Measurements from ENCODE around the gene PCDHA1.

PCDHA1 gene

DNA sequence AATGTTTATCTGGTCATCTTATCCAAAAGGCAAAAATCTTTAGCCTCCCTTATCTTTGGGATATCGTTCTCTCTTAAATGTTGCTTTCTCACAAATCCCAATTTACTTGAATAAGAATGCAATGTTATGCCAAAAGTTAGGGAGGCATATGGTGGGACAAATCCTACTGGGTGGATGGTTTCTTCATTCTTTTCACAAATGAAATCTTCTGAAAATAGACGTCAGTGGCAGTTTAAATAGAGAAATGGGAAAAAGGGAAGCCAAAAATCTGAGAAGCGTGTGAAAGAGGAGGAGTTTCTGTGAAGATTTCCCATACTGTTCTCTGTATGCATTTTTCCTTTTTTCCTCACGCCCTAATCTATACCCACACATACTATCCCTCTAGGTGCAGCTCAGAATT, 137.7 kb downstream of the PCDHA1 start:
- no peak for DNase-seq (ENCODE audit: low read depth)

DNA sequence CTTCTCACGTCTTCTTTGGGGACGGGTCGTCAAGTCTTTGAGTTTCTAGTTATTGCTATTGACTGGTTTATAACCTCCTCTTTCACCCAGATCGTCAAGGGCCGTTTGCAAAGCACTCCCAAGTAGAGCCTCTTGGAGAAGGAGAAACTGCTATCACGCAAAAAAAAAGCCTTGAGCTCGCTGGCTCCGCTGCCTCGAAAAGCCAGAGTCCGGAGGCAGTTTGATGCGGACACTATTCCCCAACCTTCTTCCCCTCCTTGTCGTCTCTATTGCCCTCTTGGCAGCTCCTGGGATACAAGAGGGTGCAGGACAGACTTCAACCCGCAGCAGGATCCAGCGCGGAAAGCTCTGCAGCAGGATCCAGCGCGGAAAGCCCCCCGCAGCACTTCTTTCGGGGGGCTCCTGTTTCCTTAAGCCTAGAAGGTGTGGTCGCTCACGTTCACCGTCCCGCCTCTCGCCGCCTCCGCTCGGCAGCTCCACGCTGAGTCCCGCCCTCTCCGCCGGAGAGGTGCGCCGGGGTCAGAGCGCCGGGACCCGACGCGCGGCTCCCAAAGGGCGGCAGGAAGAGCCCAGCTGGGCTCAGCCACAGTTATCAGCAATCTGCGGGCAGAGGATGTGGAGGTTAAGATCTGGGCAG, 140.0 kb downstream of the PCDHA1 start, which contains the start of gene PCDHAC1:
PCDHAC1 (plus strand) TSS at position 494 of the 637 bp plus-strand sequence. CDS start 594 bp downstream, outside the sequence.
- DNase-seq (ENCODE audit: low read depth): no peak

DNA sequence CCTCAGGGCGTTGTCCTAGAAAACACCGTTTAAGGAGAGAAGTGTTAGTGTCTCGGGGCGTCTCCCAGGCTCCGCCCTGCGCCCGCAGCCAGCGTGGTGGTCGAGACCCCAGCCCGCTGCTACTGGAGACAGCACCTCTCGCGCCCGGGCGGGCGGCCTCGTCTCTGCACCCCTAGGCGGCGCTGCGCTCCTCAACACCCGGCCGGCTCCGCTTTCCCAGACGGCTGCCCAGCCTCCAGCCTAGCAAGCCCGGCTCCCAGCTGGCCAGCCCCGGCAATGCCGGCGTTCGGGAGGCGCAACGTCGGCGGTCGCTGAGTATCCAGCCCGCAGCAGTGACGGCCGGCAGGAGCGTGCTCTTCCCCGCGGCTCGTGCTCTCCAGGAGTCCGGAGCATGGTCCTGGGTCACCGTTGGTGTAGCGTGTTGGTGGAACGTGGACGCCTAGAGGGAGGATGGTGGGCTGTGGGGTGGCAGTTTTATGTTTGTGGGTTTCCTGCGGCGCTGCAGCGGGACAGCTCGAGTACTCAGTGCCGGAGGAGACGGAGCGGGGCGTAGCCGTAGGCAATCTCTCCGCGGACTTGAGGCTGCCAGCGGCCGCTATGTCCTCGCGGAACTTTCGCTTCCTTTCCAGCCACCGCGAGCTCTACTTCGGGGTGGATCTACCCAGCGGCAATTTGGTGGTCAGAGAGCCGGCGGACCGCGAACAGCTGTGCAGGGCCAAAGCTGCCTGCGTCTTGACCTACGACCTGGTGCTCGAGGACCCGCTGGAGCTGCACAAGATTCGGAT, 140.7 kb downstream of the PCDHA1 start:
- DNase-seq (ENCODE audit: low read depth): no peak

GRCh38 chr5:140927228-140927573, 141.3 kb downstream of the PCDHA1 start:
- no peak for DNase-seq (ENCODE audit: low read depth)

- DNase-seq (ENCODE audit: low read depth): no peak
Measured at GRCh38 chr5:140934964-140935606, 149.1 kb downstream of the PCDHA1 start.

DNA sequence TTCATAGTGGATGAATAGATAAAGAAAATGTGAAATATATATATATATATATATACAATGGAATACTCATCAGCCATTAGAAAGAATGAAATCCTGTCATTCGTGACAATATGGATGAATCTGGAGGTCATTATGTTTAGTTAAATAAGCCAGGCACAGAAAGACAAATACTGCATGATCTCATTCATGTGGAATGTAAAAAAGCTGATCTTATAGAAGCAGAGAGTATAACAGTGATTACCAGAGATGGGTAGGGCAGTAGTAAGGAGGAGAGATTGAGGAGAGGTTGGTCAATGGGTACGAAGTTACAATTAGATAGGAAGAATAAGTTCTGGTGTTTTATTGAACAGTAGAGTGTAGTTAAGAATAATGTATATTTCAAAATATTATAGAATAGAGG, 160.6 kb downstream of the PCDHA1 start:
- DNase-seq (ENCODE audit: low read depth): no peak

DNA sequence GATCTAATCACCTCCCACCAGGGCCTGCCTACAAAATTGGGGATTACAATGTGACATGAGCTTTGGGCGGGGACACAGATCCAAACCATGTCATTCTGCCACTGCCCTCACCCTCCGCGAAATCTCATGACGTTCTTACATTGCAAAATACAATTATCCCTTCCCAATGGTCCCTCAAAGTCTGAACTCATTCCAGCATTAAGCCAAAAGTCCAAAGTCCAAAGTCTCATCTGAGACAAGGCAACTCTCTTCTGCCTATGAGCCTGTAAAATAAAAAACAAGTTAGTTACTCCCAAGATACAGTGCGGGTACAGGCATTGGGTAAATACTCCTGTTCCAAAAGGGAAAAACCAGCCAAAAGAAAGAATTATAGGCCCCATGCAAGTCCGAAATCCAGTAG, 165.7 kb downstream of the PCDHA1 start:
- no peak for DNase-seq (ENCODE audit: low read depth)

- no peak for DNase-seq (ENCODE audit: low read depth)
Measured at GRCh38 chr5:140953234-140953633, 167.3 kb downstream of the PCDHA1 start.

DNA sequence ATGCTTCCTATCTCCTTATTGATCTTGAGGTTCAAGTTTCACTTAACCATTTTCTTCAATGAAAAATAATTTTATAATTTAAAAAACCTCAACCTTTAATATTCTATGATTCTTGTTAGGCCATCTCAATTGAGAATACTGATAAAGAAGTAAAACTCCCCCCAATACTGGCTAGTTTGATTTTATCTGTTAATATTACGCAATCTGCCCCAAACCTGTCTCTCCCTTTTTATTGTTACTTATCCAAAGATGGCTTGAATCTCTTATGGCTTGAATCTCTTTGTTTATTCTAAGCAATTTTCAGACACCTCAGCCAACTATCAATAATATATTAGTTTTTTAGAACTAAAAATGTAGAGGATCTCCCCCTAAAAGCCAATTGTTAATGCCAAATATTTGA, 176.2 kb downstream of the PCDHA1 start:
- DNase-seq (ENCODE audit: low read depth): no peak

DNA sequence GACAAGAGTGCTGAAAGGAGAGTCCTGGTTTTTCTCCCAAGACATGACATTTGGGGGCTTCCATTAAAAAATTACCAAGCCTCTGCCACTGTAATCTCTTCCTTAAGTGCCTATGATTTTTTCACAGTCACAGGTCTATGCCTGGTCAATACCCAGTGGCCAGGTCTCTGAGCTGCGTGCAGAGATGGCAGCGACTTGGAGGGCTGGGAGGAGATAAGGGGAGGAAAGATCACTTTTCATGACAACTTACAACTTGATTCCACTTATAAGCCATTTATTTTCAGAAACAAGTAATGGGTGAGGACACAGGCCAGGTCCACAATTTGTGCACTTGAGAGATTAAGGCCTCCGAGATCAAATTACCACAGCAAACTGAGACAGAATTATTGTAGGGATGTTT, 178.4 kb downstream of the PCDHA1 start:
- no peak for DNase-seq (ENCODE audit: low read depth)

DNA sequence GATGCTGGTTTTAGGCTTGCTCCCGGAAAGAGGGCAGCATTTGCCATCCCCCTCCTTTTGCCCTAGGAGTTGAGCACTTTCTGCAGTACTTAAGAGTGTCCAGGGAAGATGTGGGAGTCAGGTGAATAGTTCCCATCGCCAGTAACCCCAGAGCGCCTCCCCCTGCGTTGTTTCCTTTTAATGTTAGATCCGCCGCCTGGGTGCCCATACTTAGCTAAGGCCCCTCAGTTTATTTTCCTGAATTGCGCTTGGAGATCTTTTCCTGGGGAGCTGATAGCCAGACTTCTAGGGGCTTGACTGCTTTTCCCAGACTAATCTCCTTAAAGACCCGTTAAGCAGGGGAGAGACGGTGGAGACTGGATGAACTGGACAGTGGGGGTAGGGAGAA, 180.0 kb downstream of the PCDHA1 start:
- no peak for DNase-seq (ENCODE audit: low read depth)

- no peak for DNase-seq (ENCODE audit: low read depth)
Measured at GRCh38 chr5:140966293-140967225, 180.6 kb downstream of the PCDHA1 start, which contains the start of gene PCDHAC2. Gene PCDHAC2 (plus strand): TSS chr5:140966476. CDS start chr5:140966767, 291 bp downstream.

DNA sequence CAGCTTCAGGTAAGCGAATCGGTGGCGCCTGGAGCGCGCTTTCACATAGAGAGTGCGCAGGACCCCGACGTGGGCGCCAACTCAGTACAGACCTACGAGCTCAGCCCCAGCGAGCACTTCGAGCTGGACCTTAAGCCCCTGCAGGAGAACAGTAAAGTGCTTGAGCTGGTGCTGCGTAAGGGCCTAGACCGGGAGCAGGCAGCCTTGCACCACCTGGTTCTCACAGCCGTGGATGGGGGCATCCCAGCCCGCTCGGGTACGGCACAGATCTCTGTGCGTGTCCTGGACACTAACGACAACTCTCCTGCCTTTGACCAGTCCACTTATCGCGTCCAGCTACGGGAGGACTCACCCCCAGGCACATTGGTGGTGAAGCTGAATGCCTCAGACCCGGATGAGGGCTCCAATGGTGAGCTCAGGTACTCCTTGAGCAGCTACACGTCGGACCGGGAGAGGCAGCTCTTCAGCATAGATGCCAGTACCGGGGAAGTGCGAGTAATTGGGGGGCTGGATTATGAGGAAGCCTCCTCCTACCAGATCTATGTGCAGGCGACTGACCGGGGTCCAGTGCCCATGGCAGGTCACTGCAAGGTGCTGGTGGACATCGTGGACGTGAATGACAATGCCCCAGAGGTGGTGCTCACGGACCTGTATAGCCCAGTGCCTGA, 181.4 kb downstream of the PCDHA1 start:
- no peak for DNase-seq (ENCODE audit: low read depth)

DNA sequence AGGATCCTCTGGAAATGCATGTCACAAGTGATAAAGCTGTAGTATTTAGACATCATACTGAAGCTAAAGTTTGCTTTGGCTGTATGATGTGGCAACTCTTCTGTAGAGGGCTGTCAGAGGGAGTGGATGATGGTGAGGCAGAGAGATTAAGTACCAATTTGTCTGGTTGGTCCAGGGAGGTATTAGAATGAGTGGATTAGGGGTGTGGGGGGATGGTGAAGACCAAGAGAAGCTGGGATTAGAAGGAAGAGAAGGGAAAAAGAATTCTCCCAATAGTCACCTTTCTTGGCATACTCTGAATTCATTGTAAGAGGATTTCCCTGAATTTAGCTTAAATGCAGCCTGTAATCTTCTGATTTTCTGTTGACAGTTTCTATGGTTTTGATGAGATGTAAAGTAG, 183.9 kb downstream of the PCDHA1 start:
- no peak for DNase-seq (ENCODE audit: low read depth)

GRCh38 chr5:140973550-140973949, 187.6 kb downstream of the PCDHA1 start:
- DNase-seq (ENCODE audit: low read depth): no peak

DNA sequence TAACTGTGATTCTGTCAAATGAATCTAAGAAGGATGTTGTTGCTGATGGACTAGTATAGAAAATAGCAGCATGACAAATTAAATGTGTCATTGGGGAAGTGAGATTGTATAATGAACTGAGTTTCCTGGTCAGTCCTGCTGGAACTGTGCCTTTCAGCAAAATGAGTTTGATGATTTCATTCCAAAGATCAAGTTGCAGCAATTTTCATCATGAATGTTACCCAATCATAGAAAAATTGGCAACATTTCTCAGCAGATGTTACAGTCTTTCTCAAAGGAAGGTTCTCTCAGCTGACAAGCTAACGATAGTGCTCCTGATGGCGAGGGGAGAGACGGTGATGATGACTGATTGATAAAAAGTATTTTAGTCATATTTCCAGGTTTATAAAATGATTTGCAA, 191.1 kb downstream of the PCDHA1 start:
- no peak for DNase-seq (ENCODE audit: low read depth)

DNA sequence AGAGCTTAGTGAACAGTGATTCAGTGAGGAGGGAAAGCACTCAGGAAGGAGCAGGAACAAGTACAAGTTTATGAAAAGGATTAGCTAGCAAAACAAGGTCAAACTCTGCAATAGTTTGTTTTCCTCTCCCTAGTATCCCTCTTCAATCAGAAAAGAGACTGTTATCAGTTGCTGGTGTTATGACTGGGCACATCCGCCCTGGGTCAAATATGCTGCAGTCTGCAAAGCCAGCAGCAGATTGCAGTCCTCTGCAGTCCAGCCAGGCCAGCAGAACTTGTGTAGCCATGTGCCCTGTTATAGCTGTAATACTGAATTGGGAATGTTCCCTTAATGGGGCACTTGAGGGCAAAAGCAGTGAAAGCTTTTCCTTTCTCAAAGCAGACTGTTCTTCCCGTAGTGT, 192.3 kb downstream of the PCDHA1 start:
- no peak for DNase-seq (ENCODE audit: low read depth)

- DNase-seq (ENCODE audit: low read depth): no peak
Measured at GRCh38 chr5:140978983-140979382, 193.0 kb downstream of the PCDHA1 start.

DNA sequence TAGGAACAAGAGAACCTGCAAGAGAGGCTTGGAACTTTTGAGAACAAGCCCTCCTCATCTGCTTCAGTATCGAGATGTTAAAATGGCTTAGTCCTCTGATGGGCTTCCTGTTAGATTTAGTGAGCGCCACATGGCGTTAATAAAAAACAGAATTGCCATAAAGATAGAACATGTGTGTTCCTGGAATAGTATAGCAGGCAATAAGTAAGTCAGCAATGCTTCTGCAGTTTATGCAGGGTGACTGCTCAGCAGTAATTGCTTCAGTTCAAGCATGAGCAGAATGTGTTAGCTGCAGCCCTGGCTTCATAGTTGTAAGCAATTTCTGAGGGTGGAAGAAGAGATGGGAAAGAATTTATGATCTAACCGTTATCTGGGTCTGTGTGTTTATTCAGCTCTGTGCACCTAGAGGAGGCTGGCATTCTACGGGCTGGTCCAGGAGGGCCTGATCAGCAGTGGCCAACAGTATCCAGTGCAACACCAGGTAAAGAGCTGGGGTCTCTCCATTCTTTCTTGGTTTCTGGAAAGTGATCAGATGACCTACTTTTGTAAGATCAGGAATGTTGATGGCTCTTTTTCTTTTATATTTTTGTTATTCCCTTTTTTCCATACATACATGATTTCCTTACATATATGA, 196.3 kb downstream of the PCDHA1 start:
- no peak for DNase-seq (ENCODE audit: low read depth)

- no peak for DNase-seq (ENCODE audit: low read depth)
Measured at GRCh38 chr5:140986117-140986521, 200.2 kb downstream of the PCDHA1 start.

GRCh38 chr5:140988100-140988499, 202.2 kb downstream of the PCDHA1 start:
- no peak for DNase-seq (ENCODE audit: low read depth)
